ENCODE results near the gene HS2ST1.

The HS2ST1 gene

DNA sequence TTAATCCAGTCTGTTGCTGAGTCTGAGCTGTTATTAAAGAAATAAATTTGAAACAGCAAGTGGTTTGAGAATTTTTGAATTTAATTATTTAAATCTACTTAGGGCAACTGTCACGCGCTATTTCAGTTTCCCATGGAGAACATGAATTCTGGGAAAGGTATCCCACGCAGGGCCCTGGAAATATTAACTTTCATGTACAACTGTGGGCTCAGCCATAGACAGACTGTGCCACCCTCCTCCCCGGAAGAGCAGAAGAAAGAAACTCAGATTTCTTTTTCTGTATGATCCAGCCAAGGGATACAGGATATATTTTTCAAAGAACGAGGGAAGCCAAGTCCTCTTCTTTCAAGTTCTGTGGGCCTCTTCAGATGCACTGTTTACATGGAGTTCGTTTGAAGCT lies 241.7 kb downstream of the HS2ST1 start:
- DNase-seq (ENCODE audit: low read depth), result no peak
- TF ChIP-seq, protein P1, sequence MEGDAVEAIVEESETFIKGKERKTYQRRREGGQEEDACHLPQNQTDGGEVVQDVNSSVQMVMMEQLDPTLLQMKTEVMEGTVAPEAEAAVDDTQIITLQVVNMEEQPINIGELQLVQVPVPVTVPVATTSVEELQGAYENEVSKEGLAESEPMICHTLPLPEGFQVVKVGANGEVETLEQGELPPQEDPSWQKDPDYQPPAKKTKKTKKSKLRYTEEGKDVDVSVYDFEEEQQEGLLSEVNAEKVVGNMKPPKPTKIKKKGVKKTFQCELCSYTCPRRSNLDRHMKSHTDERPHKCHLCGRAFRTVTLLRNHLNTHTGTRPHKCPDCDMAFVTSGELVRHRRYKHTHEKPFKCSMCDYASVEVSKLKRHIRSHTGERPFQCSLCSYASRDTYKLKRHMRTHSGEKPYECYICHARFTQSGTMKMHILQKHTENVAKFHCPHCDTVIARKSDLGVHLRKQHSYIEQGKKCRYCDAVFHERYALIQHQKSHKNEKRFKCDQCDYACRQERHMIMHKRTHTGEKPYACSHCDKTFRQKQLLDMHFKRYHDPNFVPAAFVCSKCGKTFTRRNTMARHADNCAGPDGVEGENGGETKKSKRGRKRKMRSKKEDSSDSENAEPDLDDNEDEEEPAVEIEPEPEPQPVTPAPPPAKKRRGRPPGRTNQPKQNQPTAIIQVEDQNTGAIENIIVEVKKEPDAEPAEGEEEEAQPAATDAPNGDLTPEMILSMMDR (IDR thresholded peaks at IDR 0.05; ENCODE audit: insufficient read depth, low read depth, low read length, missing control alignments), result no peak
- H3K4me3 ChIP-seq (ENCODE audit: low read depth, low read length), result no peak overlapping the region

DNA sequence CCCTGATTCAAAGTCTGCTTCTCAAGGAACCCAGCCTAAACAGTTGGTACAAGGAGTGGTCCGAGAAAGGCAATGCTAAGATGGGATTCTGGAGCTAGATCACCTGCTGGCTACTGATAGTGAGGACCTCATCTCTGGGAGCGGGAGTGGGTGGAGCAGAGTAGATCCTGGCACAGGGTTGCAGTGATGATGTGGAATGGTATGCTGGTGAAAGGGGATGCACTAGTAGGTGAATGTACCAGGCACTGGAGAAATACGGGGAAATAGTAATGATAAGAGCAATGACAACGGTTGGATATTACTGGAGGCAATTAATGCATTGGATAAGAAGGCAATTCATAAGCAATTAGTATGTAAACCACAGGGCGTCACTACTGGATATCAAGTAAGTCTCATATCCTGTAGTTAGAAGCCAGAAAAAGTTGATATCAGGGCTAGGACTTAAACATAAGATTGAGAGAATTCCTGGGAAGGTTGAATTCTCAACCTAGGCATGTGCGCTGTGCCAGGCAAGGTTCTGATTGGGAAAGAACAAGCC lies 245.0 kb downstream of the HS2ST1 start:
- TF ChIP-seq, protein P1 (IDR thresholded peaks at IDR 0.05; ENCODE audit: insufficient read depth, low read depth, low read length, missing control alignments), result no peak
- no peak overlapping the region for H3K4me3 ChIP-seq (ENCODE audit: low read depth, low read length)
- DNase-seq (ENCODE audit: low read depth), result no peak
